Caki2 (cell line): ENCODE results near the gene ITGAV. TPM values are rescaled to one million over a fixed set of nuclear protein-coding genes. Genes with fewer than 3 reads are reported as not detected.

Source experiments
- DNase-seq: peaks from one replicate; pipeline ENCODE4 v3.0.0-alpha.2; 2015; ENCODE audit warnings: low read depth
- in situ Hi-C: cut with HindIII; loops from 2 replicates; pipeline ENCODE4 v1.10.0; 2016; ENCODE audit warnings: low sequenced_read_pairs, low pct_unique_long_range_greater_than_20kb, mixed read lengths
- total RNA-seq: library from RNA; depleted of rRNA; stranded (reverse); fragments of >200 nt; shearing (Covaris generic); gene quantifications from 2 replicates; pipeline ENCODE4 v1.2.3, GENCODE V29; 2014; ENCODE audit warnings: low replicate concordance

Gene ITGAV
- total RNA-seq, 1 experiment from 2014 or later, result 155 TPM

- no peak for DNase-seq
Observed at GRCh38 chr2:186639939-186640338, 50.1 kb downstream of the ITGAV start.

GRCh38 chr2:186641132-186641806 is 51.4 kb downstream of the ITGAV start:
- in situ Hi-C loops, result no loop called here
- DNase-seq, result no peak

More at GRCh38 chr2:186639939-186640338, 50.1 kb downstream of the ITGAV start:
- in situ Hi-C loops, result no loop called here

GRCh38 chr2:186641807-186642321 is 52.0 kb downstream of the ITGAV start:
- DNase-seq, result peak; percentile 65
- in situ Hi-C loops, result no loop called here

- in situ Hi-C loops, result no loop called here
- no peak for DNase-seq
Observed at GRCh38 chr2:186644791-186645190, 54.9 kb downstream of the ITGAV start.

- no peak for DNase-seq
- in situ Hi-C loops, result no loop called here
Observed at GRCh38 chr2:186645999-186646398, 56.1 kb downstream of the ITGAV start.

GRCh38 chr2:186648130-186648529 is 58.3 kb downstream of the ITGAV start:
- in situ Hi-C loops, result no loop called here
- no peak for DNase-seq

- in situ Hi-C loops, result no loop called here
- DNase-seq, result no peak
Observed at GRCh38 chr2:186653511-186653910, 63.7 kb downstream of the ITGAV start.

GRCh38 chr2:186659383-186659782 is 69.5 kb downstream of the ITGAV start:
- in situ Hi-C loops, result no loop called here
- no peak for DNase-seq

- DNase-seq, result no peak
- in situ Hi-C loops, result no loop called here
Observed at GRCh38 chr2:186664385-186665043, 74.7 kb downstream of the ITGAV start.

- in situ Hi-C loops, result no loop called here
- no peak for DNase-seq
Observed at GRCh38 chr2:186669146-186669545, 79.3 kb downstream of the ITGAV start.

GRCh38 chr2:186670831-186671230 is 81.0 kb downstream of the ITGAV start:
- no peak for DNase-seq
- in situ Hi-C loops, result no loop called here

- no peak for DNase-seq
- in situ Hi-C loops, result no loop called here
Observed at GRCh38 chr2:186675380-186675779, 85.5 kb downstream of the ITGAV start.

- no peak for DNase-seq
- in situ Hi-C loops, result no loop called here
Observed at GRCh38 chr2:186683341-186683740, 93.5 kb downstream of the ITGAV start.

- in situ Hi-C loops, result no loop called here
- DNase-seq, result peak; percentile 10
Observed at GRCh38 chr2:186687807-186688211, 98.0 kb downstream of the ITGAV start.

- in situ Hi-C loops, result no loop called here
Observed at GRCh38 chr2:186688813-186689212, 99.0 kb downstream of the ITGAV start.

GRCh38 chr2:186690786-186691185 is 100.9 kb downstream of the ITGAV start:
- in situ Hi-C loops, result no loop called here
- no peak for DNase-seq

More at GRCh38 chr2:186688813-186689212, 99.0 kb downstream of the ITGAV start:
- DNase-seq, result no peak

GRCh38 chr2:186691231-186691630 is 101.4 kb downstream of the ITGAV start:
- no peak for DNase-seq
- in situ Hi-C loops, result no loop called here

GRCh38 chr2:186691900-186692299 is 102.0 kb downstream of the ITGAV start:
- in situ Hi-C loops, result no loop called here
- no peak for DNase-seq

GRCh38 chr2:186693446-186693832 is 103.6 kb downstream of the ITGAV start:
- in situ Hi-C loops, result no loop called here
- no peak for DNase-seq
